ENCODE data around the gene BEND3.

The BEND3 gene

DNA sequence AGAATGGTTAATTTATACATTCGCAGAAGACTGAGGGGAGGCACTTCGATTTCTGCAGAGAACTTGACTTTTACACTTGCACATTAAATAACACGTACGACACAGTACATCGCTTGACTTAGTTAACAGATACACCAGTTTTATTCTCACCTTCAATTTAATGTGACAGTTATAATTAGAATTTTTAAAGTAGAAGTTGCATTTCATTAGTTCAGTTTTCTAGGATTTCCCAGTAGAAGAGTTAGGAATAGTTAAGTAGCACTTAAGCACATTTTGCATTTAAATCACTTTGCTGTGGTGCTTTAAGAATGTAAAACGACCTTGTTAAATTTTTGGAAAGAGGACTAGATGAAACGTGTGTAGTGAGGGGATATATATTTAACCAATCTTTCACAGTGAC, 1.6 kb upstream of the BEND3 start:
- TF ChIP-seq, protein P1, sequence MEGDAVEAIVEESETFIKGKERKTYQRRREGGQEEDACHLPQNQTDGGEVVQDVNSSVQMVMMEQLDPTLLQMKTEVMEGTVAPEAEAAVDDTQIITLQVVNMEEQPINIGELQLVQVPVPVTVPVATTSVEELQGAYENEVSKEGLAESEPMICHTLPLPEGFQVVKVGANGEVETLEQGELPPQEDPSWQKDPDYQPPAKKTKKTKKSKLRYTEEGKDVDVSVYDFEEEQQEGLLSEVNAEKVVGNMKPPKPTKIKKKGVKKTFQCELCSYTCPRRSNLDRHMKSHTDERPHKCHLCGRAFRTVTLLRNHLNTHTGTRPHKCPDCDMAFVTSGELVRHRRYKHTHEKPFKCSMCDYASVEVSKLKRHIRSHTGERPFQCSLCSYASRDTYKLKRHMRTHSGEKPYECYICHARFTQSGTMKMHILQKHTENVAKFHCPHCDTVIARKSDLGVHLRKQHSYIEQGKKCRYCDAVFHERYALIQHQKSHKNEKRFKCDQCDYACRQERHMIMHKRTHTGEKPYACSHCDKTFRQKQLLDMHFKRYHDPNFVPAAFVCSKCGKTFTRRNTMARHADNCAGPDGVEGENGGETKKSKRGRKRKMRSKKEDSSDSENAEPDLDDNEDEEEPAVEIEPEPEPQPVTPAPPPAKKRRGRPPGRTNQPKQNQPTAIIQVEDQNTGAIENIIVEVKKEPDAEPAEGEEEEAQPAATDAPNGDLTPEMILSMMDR (IDR thresholded peaks at IDR 0.05; ENCODE audit: low read depth, low read length): no peak
- DNase-seq: no peak
- Histone ChIP-seq H3K4me3 (ENCODE audit: low read depth, low read length) (peak overlapping the region; percentile 82), H3K4me1 (no peaks in the 10 kb centered on the region), H3K9me3 (no peaks in the 10 kb centered on the region), H3K27me3 (no peaks in the 10 kb centered on the region), H3K36me3 (no peaks in the 10 kb centered on the region)

DNA sequence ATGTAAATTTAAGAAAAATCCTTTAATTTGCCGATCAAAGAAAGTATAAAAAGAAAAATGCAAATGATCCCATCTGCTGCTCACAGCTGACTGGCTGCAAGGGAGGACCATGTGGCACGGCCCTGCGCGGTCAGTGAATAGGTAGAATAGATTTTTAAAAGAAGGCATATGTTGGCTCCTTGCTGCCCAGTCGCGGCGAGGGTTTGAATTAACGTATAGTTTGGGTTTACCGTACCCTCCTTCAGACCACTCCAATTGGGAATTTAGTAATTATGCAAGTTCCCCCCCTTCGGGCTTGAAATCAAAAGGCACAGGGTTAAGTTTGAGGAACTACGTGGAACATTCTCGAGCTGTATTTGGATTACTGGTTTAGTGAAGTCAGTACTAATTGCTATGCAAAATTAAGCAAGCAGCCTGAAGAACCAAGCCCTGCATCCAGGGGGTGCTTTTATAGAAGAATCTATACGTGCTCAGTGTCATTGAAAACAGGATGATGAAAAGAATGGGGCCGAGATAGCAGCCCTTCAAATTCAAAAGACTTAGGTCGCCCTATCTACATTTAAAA, 1.1 kb upstream of the BEND3 start:
- no peaks in the 10 kb centered on the region for H3K9me3 ChIP-seq
- TF ChIP-seq, protein P1 (IDR thresholded peaks at IDR 0.05; ENCODE audit: low read depth, low read length): peak; percentile 9; the same call in 1 of the 2 replicates
- DNase-seq: peak; percentile 51
- no peaks in the 10 kb centered on the region for H3K4me1 ChIP-seq
- no peaks in the 10 kb centered on the region for H3K27me3 ChIP-seq
- H3K36me3 ChIP-seq: no peaks in the 10 kb centered on the region
- H3K4me3 ChIP-seq (ENCODE audit: low read depth, low read length): peak overlapping the region; percentile 82

GRCh38 chr6:107115695-107116327, 496 bp upstream of the BEND3 start:
- Histone ChIP-seq H3K36me3 (no peaks in the 10 kb centered on the region), H3K4me3 (ENCODE audit: low read depth, low read length) (peak overlapping the region; percentile 82), H3K9me3 (no peaks in the 10 kb centered on the region), H3K4me1 (no peaks in the 10 kb centered on the region), H3K27me3 (no peaks in the 10 kb centered on the region)
- DNase-seq: peak; percentile 87
- TF ChIP-seq, protein P1 (IDR thresholded peaks at IDR 0.05; ENCODE audit: low read depth, low read length): no peak

- peak; percentile 92 for DNase-seq
Measured at GRCh38 chr6:107114213-107114925, 946 bp downstream of the BEND3 start.

DNA sequence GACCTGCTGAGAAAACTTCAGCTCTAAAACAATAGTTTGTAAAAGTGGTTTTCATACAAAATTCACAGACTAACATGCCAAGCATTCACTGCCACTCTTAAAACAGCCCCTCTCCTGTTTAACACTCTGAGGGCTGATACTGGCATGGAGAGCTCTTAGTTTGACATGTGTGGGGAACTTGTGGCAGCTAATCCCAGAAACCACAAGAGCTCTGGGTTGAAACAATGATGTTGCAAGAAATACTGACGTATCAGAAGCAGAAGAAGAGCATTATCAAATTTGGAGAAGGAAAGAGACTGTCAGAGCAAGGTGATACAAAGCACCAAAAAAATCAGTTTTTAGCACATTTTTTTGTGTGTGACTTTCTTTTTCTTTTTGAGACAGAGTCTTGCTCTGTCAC, 5.1 kb downstream of the BEND3 start:
- H3K27me3 ChIP-seq: no peaks in the 10 kb centered on the region
- no peaks in the 10 kb centered on the region for H3K36me3 ChIP-seq
- no peak overlapping the region for H3K4me3 ChIP-seq (ENCODE audit: low read depth, low read length)
- TF ChIP-seq, protein P1 (IDR thresholded peaks at IDR 0.05; ENCODE audit: low read depth, low read length): no peak
- no peak for DNase-seq
- H3K4me1 ChIP-seq: no peaks in the 10 kb centered on the region
- no peaks in the 10 kb centered on the region for H3K9me3 ChIP-seq

More at GRCh38 chr6:107114213-107114925, 946 bp downstream of the BEND3 start:
- Histone ChIP-seq H3K4me3 (ENCODE audit: low read depth, low read length) (peak overlapping the region; percentile 58), H3K9me3 (no peaks in the 10 kb centered on the region), H3K4me1 (no peaks in the 10 kb centered on the region), H3K36me3 (no peaks in the 10 kb centered on the region), H3K27me3 (no peaks in the 10 kb centered on the region)
- TF ChIP-seq, protein P1 (IDR thresholded peaks at IDR 0.05; ENCODE audit: low read depth, low read length): peak; percentile 46
